ENCODE data around the gene ELFN1.
"Not testable (repeated sequence)": the region's sequence is repeated elsewhere in the genome, so short reads cannot be mapped to it uniquely, and the experiment has no call there.

ELFN1 gene

GRCh38 chr7:1755783-1756625 lies 85.9 kb downstream of the ELFN1 start:
- no peak for DNase-seq
- TF ChIP-seq GATA1 (IDR thresholded peaks at IDR 0.05; ENCODE audit: low read depth, low read length): no peak
- no peak for TF ChIP-seq POLR2A (IDR thresholded peaks at IDR 0.05; ENCODE audit: low read length)

GRCh38 chr7:1757601-1758000 lies 87.5 kb downstream of the ELFN1 start:
- DNase-seq: no peak
- no peak for TF ChIP-seq POLR2A (IDR thresholded peaks at IDR 0.05; ENCODE audit: low read length)

- no peak for TF ChIP-seq GATA1 (IDR thresholded peaks at IDR 0.05; ENCODE audit: low read depth, low read length)
- no peak for TF ChIP-seq POLR2A (IDR thresholded peaks at IDR 0.05; ENCODE audit: low read length)
- DNase-seq: peak; percentile 15 to 22
These were observed 88.2 kb downstream of the ELFN1 start for GRCh38 chr7:1758028-1758858.

- DNase-seq: no peak
- no peak for TF ChIP-seq GATA1 (IDR thresholded peaks at IDR 0.05; ENCODE audit: low read depth, low read length)
- no peak for TF ChIP-seq POLR2A (IDR thresholded peaks at IDR 0.05; ENCODE audit: low read length)
These were observed 88.9 kb downstream of the ELFN1 start for GRCh38 chr7:1758859-1759521.

GRCh38 chr7:1761097-1761496 lies 91.0 kb downstream of the ELFN1 start:
- TF ChIP-seq GATA1 (IDR thresholded peaks at IDR 0.05; ENCODE audit: low read depth, low read length) (no peak), POLR2A (IDR thresholded peaks at IDR 0.05; ENCODE audit: low read length) (no peak)

GRCh38 chr7:1761774-1762173 lies 91.7 kb downstream of the ELFN1 start:
- DNase-seq: no peak
- TF ChIP-seq POLR2A (IDR thresholded peaks at IDR 0.05; ENCODE audit: low read length) (no peak), GATA1 (IDR thresholded peaks at IDR 0.05; ENCODE audit: low read depth, low read length) (no peak)

More at GRCh38 chr7:1761097-1761496, 91.0 kb downstream of the ELFN1 start:
- DNase-seq: no peak

GRCh38 chr7:1762238-1762945 lies 92.3 kb downstream of the ELFN1 start:
- TF ChIP-seq GATA1 (IDR thresholded peaks at IDR 0.05; ENCODE audit: low read depth, low read length) (no peak), POLR2A (IDR thresholded peaks at IDR 0.05; ENCODE audit: low read length) (no peak)
- no peak for DNase-seq

- no peak for DNase-seq
- TF ChIP-seq GATA1 (IDR thresholded peaks at IDR 0.05; ENCODE audit: low read depth, low read length) (no peak), POLR2A (IDR thresholded peaks at IDR 0.05; ENCODE audit: low read length) (no peak)
These were observed 93.0 kb downstream of the ELFN1 start for GRCh38 chr7:1763033-1763432.

- DNase-seq: not testable (repeated sequence)
These were observed 93.8 kb downstream of the ELFN1 start for GRCh38 chr7:1763911-1764310.

- no peak for TF ChIP-seq GATA1 (IDR thresholded peaks at IDR 0.05; ENCODE audit: low read depth, low read length)
- no peak for TF ChIP-seq POLR2A (IDR thresholded peaks at IDR 0.05; ENCODE audit: low read length)
- no peak for DNase-seq
These were observed 95.3 kb downstream of the ELFN1 start for GRCh38 chr7:1765336-1765735.

- no peak for TF ChIP-seq POLR2A (IDR thresholded peaks at IDR 0.05; ENCODE audit: low read length)
- no peak for TF ChIP-seq GATA1 (IDR thresholded peaks at IDR 0.05; ENCODE audit: low read depth, low read length)
- DNase-seq: peak; percentile 10 to 21
These were observed 97.4 kb downstream of the ELFN1 start for GRCh38 chr7:1767524-1767923.

- peak in 1 of 2 experiments; percentile 10 for DNase-seq
These were observed 98.8 kb downstream of the ELFN1 start for GRCh38 chr7:1768832-1769231.

GRCh38 chr7:1769286-1770200 lies 99.5 kb downstream of the ELFN1 start:
- no peak for DNase-seq
- TF ChIP-seq GATA1 (IDR thresholded peaks at IDR 0.05; ENCODE audit: low read depth, low read length): no peak
- TF ChIP-seq POLR2A (IDR thresholded peaks at IDR 0.05; ENCODE audit: low read length): no peak

More at GRCh38 chr7:1768832-1769231, 98.8 kb downstream of the ELFN1 start:
- no peak for TF ChIP-seq POLR2A (IDR thresholded peaks at IDR 0.05; ENCODE audit: low read length)
- TF ChIP-seq GATA1 (IDR thresholded peaks at IDR 0.05; ENCODE audit: low read depth, low read length): no peak
